Mesendoderm (in vitro differentiated cells): ENCODE measurements around the gene MAP3K15.

Experiments
- DNase-seq: peaks from one replicate; pipeline ENCODE4 v3.0.0; 2013
- H2AK5ac ChIP-seq: 2 replicates; pipeline ENCODE4 v1.6.1; 2013; ENCODE audit warnings: low read length, inconsistent platforms
- H2BK120ac ChIP-seq: 2 replicates; pipeline ENCODE4 v1.6.1; 2013; ENCODE audit warnings: low read depth, mild to moderate bottlenecking, low read length, moderate library complexity, mixed read lengths
- H2BK15ac ChIP-seq: replicated peaks from 2 replicates; pipeline ENCODE4 v1.6.1; 2013; ENCODE audit warnings: low read depth, mild to moderate bottlenecking, moderate library complexity
- H2BK5ac ChIP-seq: 2 replicates; pipeline ENCODE4 v1.6.1; 2013; ENCODE audit warnings: low read length, inconsistent platforms
- H3K18ac ChIP-seq: 2 replicates; pipeline ENCODE4 v1.6.1; 2013; ENCODE audit warnings: mild to moderate bottlenecking, low read length, mixed read lengths
- H3K23ac ChIP-seq: one replicate; pipeline ENCODE4 v1.6.1; 2013; ENCODE audit warnings: low read length
- H3K27ac ChIP-seq: 2 replicates; pipeline ENCODE4 v1.5.1; 2013; ENCODE audit warnings: low read depth, mild to moderate bottlenecking, inconsistent platforms, low read length, moderate library complexity
- H3K27me3 ChIP-seq: 2 replicates; pipeline ENCODE4 v1.6.1; 2013; ENCODE audit warnings: low read length, control low read depth, mild to moderate bottlenecking, inconsistent platforms; ENCODE audit not compliant: insufficient read depth, poor library complexity
- H3K36me3 ChIP-seq: 2 replicates; pipeline ENCODE4 v1.6.1; 2013; ENCODE audit warnings: low read length, inconsistent platforms; ENCODE audit not compliant: control insufficient read depth, insufficient read depth
- H3K4ac ChIP-seq: one replicate; pipeline ENCODE4 v1.6.1; 2013; ENCODE audit warnings: low read depth, mild to moderate bottlenecking, low read length, moderate library complexity
- H3K4me1 ChIP-seq: 2 replicates; pipeline ENCODE4 v1.6.1; 2013; ENCODE audit warnings: low read depth, low read length, inconsistent platforms; ENCODE audit not compliant: control insufficient read depth
- H3K4me2 ChIP-seq: 2 replicates; pipeline ENCODE4 v1.6.1; 2013; ENCODE audit warnings: low read length
- H3K4me3 ChIP-seq: 2 replicates; pipeline ENCODE4 v1.5.1; 2013; ENCODE audit warnings: mild to moderate bottlenecking, low read length
- H3K56ac ChIP-seq: one replicate; pipeline ENCODE4 v1.6.1; 2013; ENCODE audit warnings: low read length
- H3K79me1 ChIP-seq: 2 replicates; pipeline ENCODE4 v1.6.1; 2013; ENCODE audit warnings: low read length, inconsistent platforms
- H3K79me2 ChIP-seq: 2 replicates; pipeline ENCODE4 v1.6.1; 2013; ENCODE audit warnings: mild to moderate bottlenecking, low read length; ENCODE audit not compliant: control insufficient read depth, insufficient read depth
- H3K9ac ChIP-seq: 2 replicates; pipeline ENCODE4 v1.6.1; 2013; ENCODE audit warnings: low read length, inconsistent platforms
- H4K5ac ChIP-seq: one replicate; pipeline ENCODE4 v1.6.1; 2013; ENCODE audit warnings: low read length
- H4K8ac ChIP-seq: one replicate; pipeline ENCODE4 v1.6.1; 2013; ENCODE audit warnings: low read depth, mild to moderate bottlenecking, control low read depth, low read length, moderate library complexity
- WGBS: extraction: QIAGEN DNeasy Blood & Tissue Kit; methylation state at CpG from one replicate; pipeline ENCODE4 v1.1.7; 2013; ENCODE audit warnings: low lambda C conversion rate, missing lambda C conversion rate; ENCODE audit not compliant: insufficient coverage; ENCODE audit errors: extremely low coverage; 5-methylcytosine and 5-hydroxymethylcytosine counted together

Gene MAP3K15

GRCh38 chrX:19381326-19381725 is 134.0 kb downstream of the MAP3K15 start:
- H3K4me3 ChIP-seq: no peak overlapping the region
- H4K8ac ChIP-seq: no peak overlapping the region

GRCh38 chrX:19377799-19378198 is 137.5 kb downstream of the MAP3K15 start:
- WGBS: no CpG with 5 or more reads among the region's 12 CpGs

More at GRCh38 chrX:19381326-19381725, 134.0 kb downstream of the MAP3K15 start:
- Histone ChIP-seq H2BK15ac (no peak overlapping the region), H3K23ac (no peak overlapping the region), H4K5ac (no peak overlapping the region), H3K4ac (no peak overlapping the region), H2BK120ac (no peak overlapping the region), H3K27ac (no peak overlapping the region), H3K9ac (no peak overlapping the region), H3K4me2 (no peak overlapping the region), H3K56ac (no peak overlapping the region), H3K27me3 (no peaks in the 10 kb centered on the region), H3K4me1 (no peaks in the 10 kb centered on the region), H2AK5ac (no peak overlapping the region), H3K79me1 (no peaks in the 10 kb centered on the region), H3K79me2 (no peaks in the 10 kb centered on the region), H3K36me3 (no peaks in the 10 kb centered on the region), H2BK5ac (no peak overlapping the region), H3K18ac (no peak overlapping the region)
- DNase-seq: no peak
- WGBS: no CpG with 5 or more reads among the region's 9 CpGs

GRCh38 chrX:19375546-19375945 is 139.8 kb downstream of the MAP3K15 start:
- Histone ChIP-seq H4K5ac (no peak overlapping the region), H3K9ac (no peak overlapping the region), H4K8ac (no peak overlapping the region), H2BK15ac (no peak overlapping the region), H3K23ac (no peak overlapping the region), H3K4me2 (no peak overlapping the region), H2BK120ac (no peak overlapping the region), H3K36me3 (no peaks in the 10 kb centered on the region), H3K4ac (no peak overlapping the region), H2BK5ac (no peak overlapping the region), H3K79me2 (no peaks in the 10 kb centered on the region), H3K4me1 (no peaks in the 10 kb centered on the region), H3K27ac (no peak overlapping the region), H3K18ac (no peak overlapping the region), H3K4me3 (no peak overlapping the region), H3K27me3 (no peaks in the 10 kb centered on the region), H2AK5ac (no peak overlapping the region), H3K79me1 (no peaks in the 10 kb centered on the region), H3K56ac (no peak overlapping the region)
- DNase-seq: no peak
- WGBS: no CpG with 5 or more reads among the region's 8 CpGs

More at GRCh38 chrX:19377799-19378198, 137.5 kb downstream of the MAP3K15 start:
- Histone ChIP-seq H3K4me1 (no peaks in the 10 kb centered on the region), H3K9ac (no peak overlapping the region), H3K4me3 (no peak overlapping the region), H2AK5ac (no peak overlapping the region), H3K23ac (no peak overlapping the region), H3K18ac (no peak overlapping the region), H3K27ac (no peak overlapping the region), H3K79me2 (no peaks in the 10 kb centered on the region), H3K4me2 (no peak overlapping the region), H2BK15ac (no peak overlapping the region), H3K4ac (no peak overlapping the region), H3K27me3 (no peaks in the 10 kb centered on the region), H3K79me1 (no peaks in the 10 kb centered on the region), H4K5ac (no peak overlapping the region), H2BK120ac (no peak overlapping the region), H3K36me3 (no peaks in the 10 kb centered on the region), H2BK5ac (no peak overlapping the region), H3K56ac (no peak overlapping the region), H4K8ac (no peak overlapping the region)
- no peak for DNase-seq

- no peaks in the 10 kb centered on the region for H3K27me3 ChIP-seq
- no peaks in the 10 kb centered on the region for H3K79me2 ChIP-seq
- H3K4me1 ChIP-seq: no peaks in the 10 kb centered on the region
- no peaks in the 10 kb centered on the region for H3K36me3 ChIP-seq
- H3K4me2 ChIP-seq: peak overlapping the region; percentile 62
- H3K4me3 ChIP-seq: peak overlapping the region; percentile 23
- H2AK5ac ChIP-seq: no peak overlapping the region
- no peak overlapping the region for H2BK15ac ChIP-seq
- H4K5ac ChIP-seq: no peak overlapping the region
- H3K9ac ChIP-seq: peak overlapping the region; percentile 49
- H4K8ac ChIP-seq: no peak overlapping the region
- no peak overlapping the region for H3K4ac ChIP-seq
- no peak overlapping the region for H3K18ac ChIP-seq
- DNase-seq: no peak
- WGBS: no CpG with 5 or more reads among the region's 23 CpGs
- peak overlapping the region; percentile 81 for H3K56ac ChIP-seq
- H3K27ac ChIP-seq: no peak overlapping the region
- no peak overlapping the region for H2BK5ac ChIP-seq
- H3K23ac ChIP-seq: no peak overlapping the region
- H3K79me1 ChIP-seq: no peaks in the 10 kb centered on the region
- H2BK120ac ChIP-seq: no peak overlapping the region
Observed at GRCh38 chrX:19373351-19373891, 141.9 kb downstream of the MAP3K15 start.

- H3K27ac ChIP-seq: no peak overlapping the region
- H3K27me3 ChIP-seq: no peaks in the 10 kb centered on the region
- H2BK5ac ChIP-seq: no peak overlapping the region
- H2BK120ac ChIP-seq: no peak overlapping the region
- no peak overlapping the region for H3K4ac ChIP-seq
- no peak overlapping the region for H4K5ac ChIP-seq
- peak overlapping the region; percentile 23 for H3K4me3 ChIP-seq
- no peaks in the 10 kb centered on the region for H3K4me1 ChIP-seq
- no peak overlapping the region for H2AK5ac ChIP-seq
- DNase-seq: peak; percentile 67
- H3K4me2 ChIP-seq: peak overlapping the region; percentile 62
- peak overlapping the region; percentile 81 for H3K56ac ChIP-seq
- no peak overlapping the region for H4K8ac ChIP-seq
- H2BK15ac ChIP-seq: no peak overlapping the region
- no peaks in the 10 kb centered on the region for H3K79me1 ChIP-seq
- peak overlapping the region; percentile 49 for H3K9ac ChIP-seq
- no peak overlapping the region for H3K18ac ChIP-seq
- no peaks in the 10 kb centered on the region for H3K79me2 ChIP-seq
- H3K23ac ChIP-seq: no peak overlapping the region
- WGBS: no CpG with 5 or more reads among the region's 20 CpGs
- no peaks in the 10 kb centered on the region for H3K36me3 ChIP-seq
Observed at GRCh38 chrX:19372547-19373331, 142.6 kb downstream of the MAP3K15 start.
